ENCODE data around the gene CCNO.

The CCNO gene

GRCh38 chr5:55222092-55222984 is 11.1 kb downstream of the CCNO start:
- no peak for DNase-seq

GRCh38 chr5:55220433-55221185 is 12.8 kb downstream of the CCNO start:
- no peak for DNase-seq

DNA sequence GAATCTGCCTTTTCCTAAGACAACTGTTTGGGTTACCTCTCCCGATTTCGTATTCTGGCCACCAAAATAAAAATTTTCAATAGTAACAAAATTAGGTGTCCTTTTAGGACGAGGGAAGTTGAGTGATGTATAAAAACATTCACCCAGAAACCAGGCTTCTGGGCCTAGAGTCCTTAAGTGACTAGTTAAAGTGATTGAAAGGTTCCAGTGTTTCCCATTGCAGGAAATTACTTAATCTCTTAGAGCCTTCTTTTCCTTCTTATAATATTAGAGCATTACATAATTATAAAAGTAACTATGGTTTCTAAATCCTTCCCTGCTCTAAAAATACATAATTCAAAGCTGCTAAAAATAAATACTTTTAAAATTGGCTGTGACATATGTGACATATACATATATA is 13.6 kb downstream of the CCNO start:
- DNase-seq = no peak

GRCh38 chr5:55218967-55219366 is 14.4 kb downstream of the CCNO start:
- no peak for DNase-seq

GRCh38 chr5:55211184-55211874 is 22.1 kb downstream of the CCNO start:
- DNase-seq = no peak

DNA sequence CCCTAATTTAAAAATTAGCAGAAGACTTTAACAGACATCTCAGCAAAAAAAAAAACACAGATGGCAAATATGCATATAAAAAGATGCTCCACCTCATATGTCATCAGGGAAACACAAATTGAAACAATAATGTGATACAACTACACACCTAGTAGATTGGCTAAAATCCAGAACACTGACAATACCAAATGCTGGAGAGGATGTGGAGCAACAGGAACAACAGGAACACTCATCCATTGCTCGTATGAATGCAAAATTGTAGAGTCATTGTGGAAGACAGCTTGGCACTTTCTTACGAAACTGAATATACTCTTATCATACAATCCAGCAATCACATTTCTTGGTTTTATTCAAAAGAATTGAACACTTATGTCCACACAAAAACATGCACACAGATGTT is 28.4 kb downstream of the CCNO start:
- no peak for DNase-seq

GRCh38 chr5:55191165-55191564 is 42.2 kb downstream of the CCNO start:
- DNase-seq = no peak

GRCh38 chr5:55188656-55189540 is 44.5 kb downstream of the CCNO start:
- DNase-seq = no peak

GRCh38 chr5:55187370-55187769 is 46.0 kb downstream of the CCNO start:
- no peak for DNase-seq
